GM21619 (cell line): ENCODE results near the gene EFCAB5.

Experiments
- ATAC-seq: cut with Tn5 transposase; IDR thresholded peaks from one replicate; pipeline ENCODE4 v1.9.1; 2021; ENCODE audit not compliant: unreplicated experiment

The EFCAB5 gene

GRCh38 chr17:30151471-30151870 is 210.0 kb downstream of the EFCAB5 start:
- ATAC-seq, result no peak

- no peak for ATAC-seq
Observed at GRCh38 chr17:30153463-30153862, 212.0 kb downstream of the EFCAB5 start.

- ATAC-seq, result no peak
Observed at GRCh38 chr17:30155389-30155788, 214.0 kb downstream of the EFCAB5 start.
